HepG2 (cell line): ENCODE data around the gene SLC4A2. TPM values are rescaled to one million over a fixed set of nuclear protein-coding genes. Genes with fewer than 3 reads are reported as not detected.

Source experiments
- BHLHE40 ChIP-seq: IDR thresholded peaks from 2 replicates; pipeline ENCODE4 v1.6.1; 2011; ENCODE audit warnings: low read length, improper control_type of control experiment
- HCFC1 ChIP-seq: fragments of 150-350 bp; IDR thresholded peaks from 2 replicates; pipeline ENCODE4 v1.6.1; 2014; ENCODE audit warnings: low read depth, low read length
- MBD4 ChIP-seq: IDR thresholded peaks from 2 replicates; pipeline ENCODE4 v1.6.1; 2012; ENCODE audit warnings: low read length, inconsistent platforms, borderline replicate concordance
- SCMH1 ChIP-seq: sonication (generic); formaldehyde crosslinking; IDR thresholded peaks from 2 replicates; pipeline ENCODE4 v1.9.0; 2021; ENCODE audit warnings: missing genetic modification reagents, mild to moderate bottlenecking, borderline replicate concordance
- SNAPC2 ChIP-seq: sonication (generic); formaldehyde crosslinking; IDR thresholded peaks from 2 replicates; pipeline ENCODE4 v1.8.1; 2022; ENCODE audit warnings: mild to moderate bottlenecking, missing genetic modification reagents
- SP2 ChIP-seq: sonication (generic); formaldehyde crosslinking; IDR thresholded peaks from 2 replicates; pipeline ENCODE4 v1.5.1; 2020; ENCODE audit warnings: mild to moderate bottlenecking, missing genetic modification reagents
- SP4 ChIP-seq: sonication (generic); formaldehyde crosslinking; IDR thresholded peaks from 2 replicates; pipeline ENCODE4 v1.8.1; 2023; ENCODE audit warnings: mild to moderate bottlenecking, missing genetic modification reagents
- ZBTB3 ChIP-seq: sonication (generic); formaldehyde crosslinking; IDR thresholded peaks from 2 replicates; pipeline ENCODE4 v1.4.0; 2020; ENCODE audit warnings: low read depth, mild to moderate bottlenecking, moderate library complexity, missing genetic modification reagents, borderline replicate concordance
- ZBTB8A ChIP-seq: sonication (generic); formaldehyde crosslinking; IDR thresholded peaks from 2 replicates; pipeline ENCODE4 v1.4.0; 2020; ENCODE audit warnings: mild to moderate bottlenecking, low read depth, missing genetic modification reagents, borderline replicate concordance
- ZNF75D ChIP-seq: sonication (generic); formaldehyde crosslinking; IDR thresholded peaks from 2 replicates; pipeline ENCODE4 v1.8.1; 2023; ENCODE audit warnings: missing genetic modification reagents, mild to moderate bottlenecking, borderline replicate concordance
- ZSCAN31 ChIP-seq: sonication (generic); formaldehyde crosslinking; IDR thresholded peaks from 2 replicates; pipeline ENCODE4 v1.5.0; 2020; ENCODE audit warnings: low read depth, mild to moderate bottlenecking, missing genetic modification reagents
- polyA plus RNA-seq, 8 experiments: library from polyadenylated mRNA; depleted of rRNA in 3 of 8; stranded (reverse) in 7 of 8; unstranded in 1 of 8; fragments of >200 nt; fragmentation: Illumina TruSeq in 4 of 8; extraction: Trizol in 4 of 8; gene quantifications; 2 replicates each; pipeline versions ENCODE4 v1.2.1 to v1.2.3, GENCODE V29; 2011 to 2016; ENCODE audit warnings: low read depth in 4 of 8, missing spikeins in 1 of 8, mixed read lengths in 1 of 8; ENCODE audit not compliant: insufficient read depth in 1 of 8
- total RNA-seq, 5 experiments: library from RNA; depleted of rRNA; stranded (reverse); fragments of >200 nt; fragmentation: Illumina TruSeq; extraction: Trizol; gene quantifications; 2 replicates each; pipeline ENCODE4 v1.2.3, GENCODE V29; 2016; ENCODE audit warnings: low read depth in 1 of 5
- TF ChIP-seq, protein P1 (sequence below): sonication (generic); formaldehyde crosslinking; IDR thresholded peaks from 2 replicates; pipeline ENCODE4 v1.4.0; 2020; ENCODE audit warnings: low read depth, missing genetic modification reagents
- TF ChIP-seq, protein P2 (sequence below): sonication (generic); formaldehyde crosslinking; IDR thresholded peaks from 2 replicates; pipeline ENCODE4 v1.4.0; 2020; ENCODE audit warnings: missing genetic modification reagents
- TF ChIP-seq, protein P3 (sequence below): sonication (generic); formaldehyde crosslinking; IDR thresholded peaks from 2 replicates; pipeline ENCODE4 v1.8.1; 2022; ENCODE audit warnings: mild to moderate bottlenecking, missing genetic modification reagents
- TF ChIP-seq, protein P4 (sequence below), 2 experiments: sonication (generic) in 1 of 2; formaldehyde crosslinking in 1 of 2; IDR thresholded peaks; 2 replicates each; pipeline versions ENCODE4 v1.4.0 to v1.6.1; 2018 to 2020; ENCODE audit warnings: missing genetic modification reagents in 2 of 2, borderline replicate concordance in 1 of 2, low read depth in 1 of 2, mild to moderate bottlenecking in 1 of 2, missing biosample characterization in 1 of 2

SLC4A2 gene
- total and polyA plus RNA-seq, 2 of the 13 experiments (the other 11 are each of a cell fraction or from before 2014, with no cell fraction given) = 51.9 to 73.4 TPM

DNA sequence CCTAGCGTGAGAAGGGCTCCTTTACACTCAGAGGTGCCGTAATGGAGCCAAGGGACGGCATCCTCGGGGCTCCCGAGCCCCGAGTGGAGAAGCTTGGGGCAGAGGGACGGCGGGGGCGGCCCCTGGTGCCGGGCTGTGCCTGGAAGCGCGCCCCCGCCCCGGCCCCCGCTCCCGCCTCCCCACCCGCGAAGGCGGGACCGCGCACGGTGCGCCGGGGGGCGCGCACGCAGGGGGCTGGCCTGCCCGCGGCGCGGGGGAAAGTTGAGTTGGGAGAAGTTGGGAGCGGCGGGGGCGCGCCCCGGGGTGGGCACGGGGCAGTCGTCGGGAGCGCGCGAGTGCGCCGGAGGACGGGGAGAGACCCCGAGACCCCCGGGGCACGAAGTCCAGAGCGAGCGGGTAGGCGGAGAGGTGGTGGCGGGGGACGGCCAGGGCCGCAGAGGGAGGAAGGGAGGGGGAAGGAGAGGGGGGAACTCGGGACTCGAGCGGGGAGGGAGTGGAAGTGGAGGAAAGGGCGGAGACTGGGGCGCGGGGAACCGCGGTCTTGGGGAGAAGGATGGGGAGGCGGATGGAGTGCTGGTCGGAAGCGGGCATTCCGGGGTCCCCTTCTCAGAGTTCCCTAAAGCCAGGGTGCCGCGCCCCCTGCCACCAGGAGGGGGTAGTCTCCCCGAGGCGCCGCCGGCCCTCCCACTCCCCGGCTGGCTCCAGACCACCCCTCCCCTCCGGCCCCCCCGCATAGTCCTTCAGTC lies at the start of gene SLC4A2 (continued):
- TF ChIP-seq SP4 (CRISPR knock-in tag) (no peak), ZSCAN31 (CRISPR knock-in tag) (0 out of 2 replicates have a peak, but pooled peaks have one; percentile 8), ZBTB3 (no peak), HCFC1 (no peak), ZBTB8A (no peak), SNAPC2 (CRISPR knock-in tag) (no peak), MBD4 (no peak), SP2 (CRISPR knock-in tag) (peak; percentile 26; the same call in 1 of the 2 replicates), SCMH1 (CRISPR knock-in tag) (no peak), BHLHE40 (no peak), ZNF75D (CRISPR knock-in tag) (no peak)
- TF ChIP-seq, protein P1, sequence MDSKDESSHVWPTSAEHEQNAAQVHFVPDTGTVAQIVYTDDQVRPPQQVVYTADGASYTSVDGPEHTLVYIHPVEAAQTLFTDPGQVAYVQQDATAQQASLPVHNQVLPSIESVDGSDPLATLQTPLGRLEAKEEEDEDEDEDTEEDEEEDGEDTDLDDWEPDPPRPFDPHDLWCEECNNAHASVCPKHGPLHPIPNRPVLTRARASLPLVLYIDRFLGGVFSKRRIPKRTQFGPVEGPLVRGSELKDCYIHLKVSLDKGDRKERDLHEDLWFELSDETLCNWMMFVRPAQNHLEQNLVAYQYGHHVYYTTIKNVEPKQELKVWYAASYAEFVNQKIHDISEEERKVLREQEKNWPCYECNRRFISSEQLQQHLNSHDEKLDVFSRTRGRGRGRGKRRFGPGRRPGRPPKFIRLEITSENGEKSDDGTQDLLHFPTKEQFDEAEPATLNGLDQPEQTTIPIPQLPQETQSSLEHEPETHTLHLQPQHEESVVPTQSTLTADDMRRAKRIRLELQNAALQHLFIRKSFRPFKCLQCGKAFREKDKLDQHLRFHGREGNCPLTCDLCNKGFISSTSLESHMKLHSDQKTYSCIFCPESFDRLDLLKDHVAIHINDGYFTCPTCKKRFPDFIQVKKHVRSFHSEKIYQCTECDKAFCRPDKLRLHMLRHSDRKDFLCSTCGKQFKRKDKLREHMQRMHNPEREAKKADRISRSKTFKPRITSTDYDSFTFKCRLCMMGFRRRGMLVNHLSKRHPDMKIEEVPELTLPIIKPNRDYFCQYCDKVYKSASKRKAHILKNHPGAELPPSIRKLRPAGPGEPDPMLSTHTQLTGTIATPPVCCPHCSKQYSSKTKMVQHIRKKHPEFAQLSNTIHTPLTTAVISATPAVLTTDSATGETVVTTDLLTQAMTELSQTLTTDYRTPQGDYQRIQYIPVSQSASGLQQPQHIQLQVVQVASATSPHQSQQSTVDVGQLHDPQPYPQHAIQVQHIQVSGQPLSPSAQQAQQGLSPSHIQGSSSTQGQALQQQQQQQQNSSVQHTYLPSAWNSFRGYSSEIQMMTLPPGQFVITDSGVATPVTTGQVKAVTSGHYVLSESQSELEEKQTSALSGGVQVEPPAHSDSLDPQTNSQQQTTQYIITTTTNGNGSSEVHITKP (CRISPR knock-in tag) = no peak
- TF ChIP-seq, protein P2, sequence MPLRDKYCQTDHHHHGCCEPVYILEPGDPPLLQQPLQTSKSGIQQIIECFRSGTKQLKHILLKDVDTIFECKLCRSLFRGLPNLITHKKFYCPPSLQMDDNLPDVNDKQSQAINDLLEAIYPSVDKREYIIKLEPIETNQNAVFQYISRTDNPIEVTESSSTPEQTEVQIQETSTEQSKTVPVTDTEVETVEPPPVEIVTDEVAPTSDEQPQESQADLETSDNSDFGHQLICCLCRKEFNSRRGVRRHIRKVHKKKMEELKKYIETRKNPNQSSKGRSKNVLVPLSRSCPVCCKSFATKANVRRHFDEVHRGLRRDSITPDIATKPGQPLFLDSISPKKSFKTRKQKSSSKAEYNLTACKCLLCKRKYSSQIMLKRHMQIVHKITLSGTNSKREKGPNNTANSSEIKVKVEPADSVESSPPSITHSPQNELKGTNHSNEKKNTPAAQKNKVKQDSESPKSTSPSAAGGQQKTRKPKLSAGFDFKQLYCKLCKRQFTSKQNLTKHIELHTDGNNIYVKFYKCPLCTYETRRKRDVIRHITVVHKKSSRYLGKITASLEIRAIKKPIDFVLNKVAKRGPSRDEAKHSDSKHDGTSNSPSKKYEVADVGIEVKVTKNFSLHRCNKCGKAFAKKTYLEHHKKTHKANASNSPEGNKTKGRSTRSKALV (CRISPR knock-in tag) = no peak
- TF ChIP-seq, protein P3, sequence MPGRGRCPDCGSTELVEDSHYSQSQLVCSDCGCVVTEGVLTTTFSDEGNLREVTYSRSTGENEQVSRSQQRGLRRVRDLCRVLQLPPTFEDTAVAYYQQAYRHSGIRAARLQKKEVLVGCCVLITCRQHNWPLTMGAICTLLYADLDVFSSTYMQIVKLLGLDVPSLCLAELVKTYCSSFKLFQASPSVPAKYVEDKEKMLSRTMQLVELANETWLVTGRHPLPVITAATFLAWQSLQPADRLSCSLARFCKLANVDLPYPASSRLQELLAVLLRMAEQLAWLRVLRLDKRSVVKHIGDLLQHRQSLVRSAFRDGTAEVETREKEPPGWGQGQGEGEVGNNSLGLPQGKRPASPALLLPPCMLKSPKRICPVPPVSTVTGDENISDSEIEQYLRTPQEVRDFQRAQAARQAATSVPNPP (CRISPR knock-in tag) = no peak
- TF ChIP-seq, protein P4, sequence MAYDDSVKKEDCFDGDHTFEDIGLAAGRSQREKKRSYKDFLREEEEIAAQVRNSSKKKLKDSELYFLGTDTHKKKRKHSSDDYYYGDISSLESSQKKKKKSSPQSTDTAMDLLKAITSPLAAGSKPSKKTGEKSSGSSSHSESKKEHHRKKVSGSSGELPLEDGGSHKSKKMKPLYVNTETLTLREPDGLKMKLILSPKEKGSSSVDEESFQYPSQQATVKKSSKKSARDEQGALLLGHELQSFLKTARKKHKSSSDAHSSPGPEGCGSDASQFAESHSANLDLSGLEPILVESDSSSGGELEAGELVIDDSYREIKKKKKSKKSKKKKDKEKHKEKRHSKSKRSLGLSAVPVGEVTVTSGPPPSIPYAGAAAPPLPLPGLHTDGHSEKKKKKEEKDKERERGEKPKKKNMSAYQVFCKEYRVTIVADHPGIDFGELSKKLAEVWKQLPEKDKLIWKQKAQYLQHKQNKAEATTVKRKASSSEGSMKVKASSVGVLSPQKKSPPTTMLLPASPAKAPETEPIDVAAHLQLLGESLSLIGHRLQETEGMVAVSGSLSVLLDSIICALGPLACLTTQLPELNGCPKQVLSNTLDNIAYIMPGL (CRISPR knock-in tag; IDR thresholded peaks at IDR 0.05; ENCODE audit: borderline replicate concordance in 1 of 2, low read depth in 1 of 2) = peak; percentile 2; a peak in 1 of 4 replicates
